Measurements from ENCODE around the gene CNTNAP5. TPM values are rescaled to one million over a fixed set of nuclear protein-coding genes. Genes with fewer than 3 reads are reported as not detected.

Gene CNTNAP5
- total RNA-seq, 3 donors from 2014 or later (not counting 1 experiment from before 2014, with no cell fraction given) = not detected

DNA sequence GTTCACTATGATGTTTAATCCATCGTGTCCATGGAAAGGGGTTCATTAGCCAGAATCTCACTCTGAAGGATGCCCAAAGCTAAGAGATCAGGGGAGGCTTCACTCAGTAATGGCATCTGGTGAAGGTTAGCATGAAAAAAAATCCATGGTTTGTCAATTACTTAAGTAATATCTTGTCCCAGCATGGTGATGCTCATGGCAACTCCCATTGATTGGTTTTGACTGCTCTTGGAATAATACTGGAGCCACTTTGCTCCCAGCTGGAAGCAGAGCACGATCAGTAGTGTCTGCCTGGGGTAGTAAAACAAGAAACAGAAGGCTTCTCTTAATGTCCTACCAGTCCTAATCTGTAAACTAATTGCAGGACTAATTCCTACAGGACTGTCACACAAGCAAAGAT, 799.4 kb downstream of the CNTNAP5 start:
- Histone ChIP-seq H3K27me3 (ENCODE audit: control insufficient read depth, insufficient read depth, low read length) (no peaks in the 10 kb centered on the region), H3K4me1 (ENCODE audit: control insufficient read depth, insufficient read depth, low read length) (no peaks in the 10 kb centered on the region), H3K4me3 (ENCODE audit: low read length) (no peak overlapping the region), H3K36me3 (ENCODE audit: control insufficient read depth, insufficient read depth, low read length) (no peaks in the 10 kb centered on the region), H3K27ac (ENCODE audit: low read length) (no peak overlapping the region), H3K9me3 (ENCODE audit: control insufficient read depth, insufficient read depth, low read length) (no peaks in the 10 kb centered on the region)
- WGBS (ENCODE audit: insufficient coverage) = 61% methylated on average over 2 of the region's 2 CpGs
- TF ChIP-seq, protein P1, sequence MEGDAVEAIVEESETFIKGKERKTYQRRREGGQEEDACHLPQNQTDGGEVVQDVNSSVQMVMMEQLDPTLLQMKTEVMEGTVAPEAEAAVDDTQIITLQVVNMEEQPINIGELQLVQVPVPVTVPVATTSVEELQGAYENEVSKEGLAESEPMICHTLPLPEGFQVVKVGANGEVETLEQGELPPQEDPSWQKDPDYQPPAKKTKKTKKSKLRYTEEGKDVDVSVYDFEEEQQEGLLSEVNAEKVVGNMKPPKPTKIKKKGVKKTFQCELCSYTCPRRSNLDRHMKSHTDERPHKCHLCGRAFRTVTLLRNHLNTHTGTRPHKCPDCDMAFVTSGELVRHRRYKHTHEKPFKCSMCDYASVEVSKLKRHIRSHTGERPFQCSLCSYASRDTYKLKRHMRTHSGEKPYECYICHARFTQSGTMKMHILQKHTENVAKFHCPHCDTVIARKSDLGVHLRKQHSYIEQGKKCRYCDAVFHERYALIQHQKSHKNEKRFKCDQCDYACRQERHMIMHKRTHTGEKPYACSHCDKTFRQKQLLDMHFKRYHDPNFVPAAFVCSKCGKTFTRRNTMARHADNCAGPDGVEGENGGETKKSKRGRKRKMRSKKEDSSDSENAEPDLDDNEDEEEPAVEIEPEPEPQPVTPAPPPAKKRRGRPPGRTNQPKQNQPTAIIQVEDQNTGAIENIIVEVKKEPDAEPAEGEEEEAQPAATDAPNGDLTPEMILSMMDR (IDR thresholded peaks at IDR 0.05) = no peak
- Mint-ChIP-seq H3K27ac (no peak overlapping the region), H3K4me3 (no peak overlapping the region), H3K36me3 (no peaks in the 10 kb centered on the region), H3K9me3 (peaks cover 2 to 5% of the 10 kb centered on the region in 2 donors), H3K4me1 (no peaks in the 10 kb centered on the region), H3K27me3 (ENCODE audit: low read depth in 2 of 2) (no peaks in the 10 kb centered on the region)
- no peak for ATAC-seq
- intact Hi-C loops (cut with micrococcal nuclease) = no loop called here
- DNase-seq = no peak

DNA sequence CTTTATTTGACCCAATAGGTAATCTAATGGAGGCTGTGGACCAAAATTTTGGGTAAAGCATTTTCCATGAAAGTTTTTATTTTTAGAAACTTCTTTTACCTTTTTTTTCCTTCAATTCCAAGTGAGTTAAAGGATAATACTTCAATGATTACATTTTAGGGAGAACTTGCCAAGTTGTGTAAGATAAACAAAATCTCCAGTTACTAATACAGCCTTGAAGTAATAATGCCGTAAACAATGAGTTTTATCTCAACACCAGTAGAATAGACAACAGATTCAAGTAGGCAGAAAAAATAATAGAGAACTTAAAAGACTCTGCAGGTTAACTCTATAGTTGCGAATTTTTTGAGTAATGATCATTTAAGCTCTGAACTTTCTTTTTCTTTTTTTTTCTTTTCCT, 807.4 kb downstream of the CNTNAP5 start:
- Histone ChIP-seq H3K4me1 (ENCODE audit: control insufficient read depth, insufficient read depth, low read length) (no peaks in the 10 kb centered on the region), H3K4me3 (ENCODE audit: low read length) (no peak overlapping the region), H3K27me3 (ENCODE audit: control insufficient read depth, insufficient read depth, low read length) (no peaks in the 10 kb centered on the region), H3K27ac (ENCODE audit: low read length) (no peak overlapping the region), H3K9me3 (ENCODE audit: control insufficient read depth, insufficient read depth, low read length) (peaks cover 2% of the 10 kb centered on the region), H3K36me3 (ENCODE audit: control insufficient read depth, insufficient read depth, low read length) (no peaks in the 10 kb centered on the region)
- intact Hi-C loops (cut with micrococcal nuclease) = no loop called here
- DNase-seq = no peak
- Mint-ChIP-seq H3K9me3 (peaks cover 7 to 18% of the 10 kb centered on the region in 2 donors), H3K4me3 (no peak overlapping the region), H3K4me1 (no peaks in the 10 kb centered on the region), H3K27ac (no peak overlapping the region), H3K27me3 (ENCODE audit: low read depth in 2 of 2) (no peaks in the 10 kb centered on the region), H3K36me3 (no peaks in the 10 kb centered on the region)
- TF ChIP-seq, protein P1 (IDR thresholded peaks at IDR 0.05) = no peak
- ATAC-seq = no peak
- WGBS (ENCODE audit: insufficient coverage) = 91% methylated on average over 1 of the region's 2 CpGs

DNA sequence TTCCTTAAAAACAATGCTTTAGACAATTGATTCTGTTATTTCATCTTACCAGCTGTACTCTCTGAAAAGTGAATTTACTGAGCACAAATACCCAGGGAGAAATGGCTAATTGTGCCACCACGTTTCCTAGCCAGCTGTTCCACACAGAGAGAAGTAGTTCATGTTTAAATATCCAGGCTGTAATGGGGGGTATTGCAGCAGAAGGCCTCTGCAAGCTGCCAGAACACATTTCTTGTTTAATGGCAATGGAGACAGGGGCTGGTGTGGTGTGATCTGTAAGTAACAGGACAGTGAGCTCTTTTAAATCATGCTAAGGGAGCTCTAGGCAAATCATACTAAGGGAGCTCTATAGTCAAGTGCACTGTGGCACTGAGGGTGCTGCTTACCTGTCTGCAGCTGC, 809.2 kb downstream of the CNTNAP5 start:
- no peak overlapping the region for H3K4me3 ChIP-seq (ENCODE audit: low read length)
- Mint-ChIP-seq H3K4me1 (no peaks in the 10 kb centered on the region), H3K27ac (no peak overlapping the region), H3K36me3 (no peaks in the 10 kb centered on the region), H3K4me3 (no peak overlapping the region), H3K9me3 (peaks cover 9 to 20% of the 10 kb centered on the region in 2 donors), H3K27me3 (ENCODE audit: low read depth in 2 of 2) (no peaks in the 10 kb centered on the region)
- no peaks in the 10 kb centered on the region for H3K4me1 ChIP-seq (ENCODE audit: control insufficient read depth, insufficient read depth, low read length)
- H3K27ac ChIP-seq (ENCODE audit: low read length) = no peak overlapping the region
- no peaks in the 10 kb centered on the region for H3K27me3 ChIP-seq (ENCODE audit: control insufficient read depth, insufficient read depth, low read length)
- ATAC-seq (no peak), DNase-seq (no peak)
- TF ChIP-seq, protein P1 (IDR thresholded peaks at IDR 0.05) = no peak
- intact Hi-C loops (cut with micrococcal nuclease) = no loop called here
- peaks cover 2% of the 10 kb centered on the region for H3K9me3 ChIP-seq (ENCODE audit: control insufficient read depth, insufficient read depth, low read length)
- 50% methylated on average over 1 of the region's 1 CpG for WGBS (ENCODE audit: insufficient coverage)
- no peaks in the 10 kb centered on the region for H3K36me3 ChIP-seq (ENCODE audit: control insufficient read depth, insufficient read depth, low read length)

- Histone ChIP-seq H3K36me3 (ENCODE audit: control insufficient read depth, insufficient read depth, low read length) (no peaks in the 10 kb centered on the region), H3K4me1 (ENCODE audit: control insufficient read depth, insufficient read depth, low read length) (no peaks in the 10 kb centered on the region), H3K27me3 (ENCODE audit: control insufficient read depth, insufficient read depth, low read length) (no peaks in the 10 kb centered on the region), H3K4me3 (ENCODE audit: low read length) (no peak overlapping the region), H3K27ac (ENCODE audit: low read length) (no peak overlapping the region), H3K9me3 (ENCODE audit: control insufficient read depth, insufficient read depth, low read length) (peaks cover 2% of the 10 kb centered on the region)
- TF ChIP-seq, protein P1 (IDR thresholded peaks at IDR 0.05) = no peak
- Mint-ChIP-seq H3K4me3 (no peak overlapping the region), H3K27me3 (ENCODE audit: low read depth in 2 of 2) (no peaks in the 10 kb centered on the region), H3K9me3 (peaks cover 12 to 20% of the 10 kb centered on the region in 2 donors), H3K4me1 (no peaks in the 10 kb centered on the region), H3K27ac (no peak overlapping the region), H3K36me3 (no peaks in the 10 kb centered on the region)
- ATAC-seq (no peak), DNase-seq (no peak)
- WGBS (ENCODE audit: insufficient coverage) = 63% methylated on average over 3 of the region's 4 CpGs
- intact Hi-C loops (cut with micrococcal nuclease) = no loop called here
Measured at GRCh38 chr2:124835331-124835730, 810.2 kb downstream of the CNTNAP5 start.

Data from natural killer cell (primary cell).